Neural cell (in vitro differentiated cells): ENCODE data around the gene ART1. TPM values are rescaled to one million over a fixed set of nuclear protein-coding genes. Genes with fewer than 3 reads are reported as not detected.

Source experiments
- H2AFZ ChIP-seq: fragments of 200-600, 300-800 bp; sonication (generic), shearing (Covaris generic); 2 replicates; pipeline ENCODE4 v1.6.0; 2014; ENCODE audit warnings: low read depth, mild to moderate bottlenecking, antibody characterized with exemption, low read length, moderate library complexity
- H3F3A ChIP-seq: fragments of 200-600 bp; shearing (Covaris generic); 2 replicates; pipeline ENCODE4 v1.6.1; 2016; ENCODE audit warnings: mild to moderate bottlenecking, moderate library complexity, mixed read lengths, antibody characterized with exemption, low read length; ENCODE audit not compliant: insufficient read depth, poor library complexity, severe bottlenecking
- H3K27ac ChIP-seq: fragments of 200-600, 300-800 bp; sonication (generic), shearing (Covaris generic); 2 replicates; pipeline ENCODE4 v1.5.1; 2014; ENCODE audit warnings: mild to moderate bottlenecking, low read length, moderate library complexity
- H3K27me3 ChIP-seq: fragments of 300-800, 200-600 bp; sonication (generic), shearing (Covaris generic); 2 replicates; pipeline ENCODE4 v1.6.0; 2014; ENCODE audit warnings: mild to moderate bottlenecking, low read depth, low read length, moderate library complexity; ENCODE audit not compliant: insufficient read depth
- H3K36me3 ChIP-seq: fragments of 300-800, 200-600 bp; sonication (generic), shearing (Covaris generic); 2 replicates; pipeline ENCODE4 v1.5.1; 2014; ENCODE audit warnings: mild to moderate bottlenecking, antibody characterized with exemption, low read length, moderate library complexity; ENCODE audit not compliant: insufficient read depth
- H3K4me2 ChIP-seq: fragments of 300-800, 200-600 bp; sonication (generic), shearing (Covaris generic); 2 replicates; pipeline ENCODE4 v1.6.0; 2014; ENCODE audit warnings: mild to moderate bottlenecking, low read length
- H3K4me3 ChIP-seq: fragments of 300-800, 200-600 bp; sonication (generic), shearing (Covaris generic); 2 replicates; pipeline ENCODE4 v1.5.1; 2014; ENCODE audit warnings: mild to moderate bottlenecking, low read length, moderate library complexity
- H3K79me2 ChIP-seq: fragments of 200-600 bp; shearing (Covaris generic); replicated peaks from 2 replicates; pipeline ENCODE4 v1.6.0; 2014; ENCODE audit warnings: mild to moderate bottlenecking, low read length, moderate library complexity; ENCODE audit not compliant: insufficient read depth
- H3K9ac ChIP-seq: fragments of 300-800, 200-600 bp; sonication (generic), shearing (Covaris generic); 2 replicates; pipeline ENCODE4 v1.6.1; 2016; ENCODE audit warnings: mild to moderate bottlenecking, low read length, mixed read lengths
- H3K9me2 ChIP-seq: fragments of 200-600 bp; shearing (Covaris generic); 2 replicates; pipeline ENCODE4 v1.6.1; 2016; ENCODE audit warnings: mild to moderate bottlenecking, low read length, mixed read lengths; ENCODE audit not compliant: insufficient read depth
- H3K9me3 ChIP-seq: fragments of 200-600, 300-800 bp; sonication (generic), shearing (Covaris generic); 2 replicates; pipeline ENCODE4 v1.6.1; 2016; ENCODE audit warnings: mild to moderate bottlenecking, mixed run types, low read length, moderate library complexity, mixed read lengths
- H4K20me1 ChIP-seq: fragments of 200-600 bp; shearing (Covaris generic); 2 replicates; pipeline ENCODE4 v1.6.1; 2016; ENCODE audit warnings: mild to moderate bottlenecking, mixed run types; ENCODE audit not compliant: insufficient read depth
- CTCF ChIP-seq: fragments of 450-650 bp; IDR thresholded peaks from 2 replicates; pipeline ENCODE4 v1.5.1; 2014; ENCODE audit warnings: antibody characterized with exemption, mild to moderate bottlenecking, moderate library complexity; ENCODE audit not compliant: poor library complexity, severe bottlenecking
- EP300 ChIP-seq: fragments of 450-650 bp; conservative IDR thresholded peaks from 2 replicates; pipeline ENCODE4 v1.6.1; 2014; ENCODE audit warnings: antibody characterized with exemption, mild to moderate bottlenecking, moderate library complexity; ENCODE audit not compliant: poor library complexity, severe bottlenecking
- EZH2 ChIP-seq: fragments of 200-600, 300-800 bp; shearing (Covaris generic), sonication (generic); IDR thresholded peaks from 2 replicates; pipeline ENCODE4 v1.6.1; 2014; ENCODE audit warnings: antibody characterized with exemption, low read length, borderline replicate concordance, mild to moderate bottlenecking; ENCODE audit not compliant: insufficient read depth, poor library complexity, severe bottlenecking
- MXI1 ChIP-seq: fragments of 450-650 bp; conservative IDR thresholded peaks from 2 replicates; pipeline ENCODE4 v1.6.1; 2014; ENCODE audit warnings: antibody characterized with exemption, mild to moderate bottlenecking; ENCODE audit not compliant: poor library complexity, severe bottlenecking
- POLR2AphosphoS5 ChIP-seq: IDR thresholded peaks from 2 replicates; pipeline ENCODE4 v1.6.1; 2012
- RAD21 ChIP-seq: fragments of 450-650 bp; conservative IDR thresholded peaks from 2 replicates; pipeline ENCODE4 v1.6.1; 2014; ENCODE audit warnings: antibody characterized with exemption, mild to moderate bottlenecking, moderate library complexity
- REST ChIP-seq: IDR thresholded peaks from 2 replicates; pipeline ENCODE4 v1.6.1; 2012; ENCODE audit warnings: borderline replicate concordance
- SMC3 ChIP-seq: fragments of 450-650 bp; conservative IDR thresholded peaks from 2 replicates; pipeline ENCODE4 v1.6.1; 2014; ENCODE audit warnings: antibody characterized with exemption, mild to moderate bottlenecking, moderate library complexity; ENCODE audit not compliant: poor library complexity
- TAF1 ChIP-seq: IDR thresholded peaks from 2 replicates; pipeline ENCODE4 v1.6.1; 2012; ENCODE audit warnings: low read depth
- polyA plus RNA-seq: library from polyadenylated mRNA; depleted of rRNA; stranded (reverse); fragments of >200 nt; gene quantifications from 2 replicates; pipeline ENCODE4 v1.2.3, GENCODE V29; 2014

Gene ART1
- polyA plus RNA-seq, 1 donor from 2014 or later = not detected

GRCh38 chr11:3641191-3641590 is 3.7 kb upstream of the ART1 start:
- Histone ChIP-seq H3K79me2 (no peaks in the 10 kb centered on the region), H3F3A (no peaks in the 10 kb centered on the region), H3K4me3 (peak overlapping the region; percentile 71), H3K9me3 (no peaks in the 10 kb centered on the region), H3K9ac (no peak overlapping the region), H3K27me3 (peaks cover 18% of the 10 kb centered on the region), H4K20me1 (no peaks in the 10 kb centered on the region), H3K9me2 (no peaks in the 10 kb centered on the region), H3K27ac (no peak overlapping the region), H3K36me3 (no peaks in the 10 kb centered on the region), H3K4me2 (no peak overlapping the region), H2AFZ (no peak overlapping the region)
- TF ChIP-seq EZH2 = no peak
- no peak for TF ChIP-seq RAD21
- no peak for TF ChIP-seq EP300
- TF ChIP-seq POLR2AphosphoS5 = no peak
- no peak for TF ChIP-seq MXI1
- TF ChIP-seq SMC3 = no peak
- TF ChIP-seq REST = no peak
- TF ChIP-seq TAF1 = no peak
- TF ChIP-seq CTCF = no peak

GRCh38 chr11:3641701-3642070 is 3.2 kb upstream of the ART1 start, which contains the start of gene ART5:
ART5 (minus strand) TSS chr11:3641992; CDS start chr11:3641862, 130 bp downstream.
- H3K79me2 ChIP-seq = no peaks in the 10 kb centered on the region
- no peaks in the 10 kb centered on the region for H3K9me3 ChIP-seq
- H2AFZ ChIP-seq = no peak within 1 kb of the TSS
- no peaks in the 10 kb centered on the region for H3K9me2 ChIP-seq
- peak within 1 kb of the TSS; percentile 71 for H3K4me3 ChIP-seq
- TF ChIP-seq EZH2 (no peak), SMC3 (no peak), MXI1 (no peak), CTCF (no peak), RAD21 (no peak), TAF1 (no peak), EP300 (no peak), REST (no peak), POLR2AphosphoS5 (no peak)
- no peaks in the 10 kb centered on the region for H3F3A ChIP-seq
- H4K20me1 ChIP-seq = no peaks in the 10 kb centered on the region
- H3K27ac ChIP-seq = no peak within 1 kb of the TSS
- no peaks in the 10 kb centered on the region for H3K36me3 ChIP-seq
- peaks cover 18% of the 10 kb centered on the region for H3K27me3 ChIP-seq
- H3K4me2 ChIP-seq = peak within 1 kb of the TSS; percentile 14
- H3K9ac ChIP-seq = peak within 1 kb of the TSS; percentile 51
